ENCODE measurements around the gene NR1H4. TPM values are rescaled to one million over a fixed set of nuclear protein-coding genes. Genes with fewer than 3 reads are reported as not detected.

Gene NR1H4
- total and polyA plus RNA-seq, 2 experiments from 2014 or later = not detected

- Histone ChIP-seq H3K27ac (no peak overlapping the region), H3K27me3 (no peaks in the 10 kb centered on the region), H3K9me3 (ENCODE audit: low read depth) (no peaks in the 10 kb centered on the region), H3K4me3 (no peak overlapping the region), H3K4me1 (ENCODE audit: low read depth) (no peaks in the 10 kb centered on the region), H3K36me3 (no peaks in the 10 kb centered on the region)
- no peak for TF ChIP-seq CTCF (IDR thresholded peaks at IDR 0.05; ENCODE audit: low read depth, low read length)
- DNase-seq (ENCODE audit: low read depth in 1 of 2, low spot score in 1 of 2) = no peak
Measured at GRCh38 chr12:100468126-100468525, 5.5 kb upstream of the NR1H4 start.

DNA sequence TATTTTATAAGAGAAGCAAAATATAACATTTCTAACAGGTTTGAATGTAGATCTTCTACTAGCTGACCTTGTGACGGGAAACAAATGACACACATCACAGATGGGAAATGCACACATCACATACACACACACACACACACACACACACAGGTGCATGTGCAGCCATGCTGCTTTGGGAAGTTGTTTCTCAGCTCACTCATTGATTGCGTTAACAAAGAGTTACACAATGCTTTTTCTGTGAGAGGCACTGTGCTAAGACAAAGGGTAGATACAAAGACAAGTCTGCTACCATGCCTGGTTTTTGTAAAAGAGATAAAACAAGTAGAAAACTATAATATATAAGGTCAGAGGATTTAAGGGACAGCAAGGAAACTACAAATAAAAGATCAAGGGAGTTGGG is 1.3 kb upstream of the NR1H4 start:
- Histone ChIP-seq H3K9me3 (ENCODE audit: low read depth) (no peaks in the 10 kb centered on the region), H3K4me1 (ENCODE audit: low read depth) (no peaks in the 10 kb centered on the region), H3K36me3 (no peaks in the 10 kb centered on the region), H3K27ac (no peak overlapping the region), H3K4me3 (no peak overlapping the region), H3K27me3 (no peaks in the 10 kb centered on the region)
- peak in 1 of 2 donors; percentile 31 for DNase-seq (ENCODE audit: low read depth in 1 of 2, low spot score in 1 of 2)
- TF ChIP-seq CTCF (IDR thresholded peaks at IDR 0.05; ENCODE audit: low read depth, low read length) = no peak

DNA sequence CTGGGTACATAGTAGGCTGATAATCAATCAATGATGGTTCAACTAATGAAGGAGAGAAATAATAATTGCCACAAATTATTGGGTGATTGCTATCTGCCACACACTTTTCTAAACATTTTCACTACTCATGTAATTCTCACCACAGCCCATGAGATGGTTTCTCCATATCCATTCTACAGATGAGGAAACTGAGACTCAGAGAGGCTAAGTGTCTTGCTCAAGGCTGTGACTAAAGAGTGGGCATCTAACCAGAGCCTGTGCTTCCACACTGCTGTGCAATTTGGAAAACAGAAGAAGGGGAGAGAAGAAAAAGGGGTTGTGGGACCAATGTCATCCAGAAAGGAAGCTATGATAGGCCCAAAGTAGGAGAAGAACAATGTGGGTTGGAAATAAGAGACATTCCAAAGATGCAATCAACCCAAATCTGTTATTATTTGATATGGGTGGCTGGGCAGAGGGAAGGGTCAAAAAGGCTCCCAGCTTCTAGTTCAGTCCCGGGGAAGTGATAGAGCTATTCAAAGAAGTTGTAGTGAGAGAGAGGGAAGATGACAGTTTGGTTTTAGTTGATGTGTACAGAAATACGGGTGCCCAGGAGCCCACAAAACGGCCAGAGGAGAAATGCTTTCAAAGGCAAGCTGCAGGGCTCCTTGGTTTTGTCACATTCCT is 483 bp upstream of the NR1H4 start:
- Histone ChIP-seq H3K9me3 (ENCODE audit: low read depth) (no peaks in the 10 kb centered on the region), H3K27me3 (no peaks in the 10 kb centered on the region), H3K36me3 (no peaks in the 10 kb centered on the region), H3K4me3 (no peak overlapping the region), H3K27ac (no peak overlapping the region), H3K4me1 (ENCODE audit: low read depth) (no peaks in the 10 kb centered on the region)
- TF ChIP-seq CTCF (IDR thresholded peaks at IDR 0.05; ENCODE audit: low read depth, low read length) = no peak
- DNase-seq (ENCODE audit: low read depth in 1 of 2, low spot score in 1 of 2) = peak in 1 of 2 donors; percentile 24

DNA sequence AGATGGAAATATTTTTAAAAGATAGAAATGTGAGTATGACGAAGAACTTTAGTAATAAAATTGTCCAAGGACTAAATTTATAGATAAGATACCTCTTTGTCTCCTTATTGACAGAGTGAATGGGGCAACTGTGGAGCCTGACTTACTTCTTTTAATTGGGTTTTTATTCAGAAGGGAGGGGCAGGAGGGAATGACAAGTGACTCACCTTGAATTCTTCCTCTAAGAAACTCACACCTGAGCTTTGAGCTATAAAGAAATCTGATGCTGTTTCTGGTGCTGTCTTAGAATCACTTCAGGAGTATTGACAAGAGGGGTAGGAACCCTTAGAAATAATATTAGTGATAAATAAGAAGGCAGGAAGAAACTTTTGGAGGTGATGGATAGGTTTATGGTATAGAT is 951 bp downstream of the NR1H4 start:
- Histone ChIP-seq H3K36me3 (no peaks in the 10 kb centered on the region), H3K27ac (no peak overlapping the region), H3K27me3 (no peaks in the 10 kb centered on the region), H3K9me3 (ENCODE audit: low read depth) (no peaks in the 10 kb centered on the region), H3K4me3 (no peak overlapping the region), H3K4me1 (ENCODE audit: low read depth) (no peaks in the 10 kb centered on the region)
- TF ChIP-seq CTCF (IDR thresholded peaks at IDR 0.05; ENCODE audit: low read depth, low read length) = no peak
- no peak for DNase-seq (ENCODE audit: low read depth in 1 of 2, low spot score in 1 of 2)

GRCh38 chr12:100476013-100476751 is 2.5 kb downstream of the NR1H4 start:
- Histone ChIP-seq H3K27ac (no peak overlapping the region), H3K27me3 (no peaks in the 10 kb centered on the region), H3K9me3 (ENCODE audit: low read depth) (no peaks in the 10 kb centered on the region), H3K36me3 (no peaks in the 10 kb centered on the region), H3K4me1 (ENCODE audit: low read depth) (no peaks in the 10 kb centered on the region), H3K4me3 (no peak overlapping the region)
- peak in 1 of 2 donors; percentile 71 for DNase-seq (ENCODE audit: low read depth in 1 of 2, low spot score in 1 of 2)
- no peak for TF ChIP-seq CTCF (IDR thresholded peaks at IDR 0.05; ENCODE audit: low read depth, low read length)

Measured in cardiac muscle cell (in vitro differentiated cells and primary cell).